ENCODE results near the gene MAGEA4. TPM values are rescaled to one million over a fixed set of nuclear protein-coding genes. Genes with fewer than 3 reads are reported as not detected.

Gene MAGEA4
- total RNA-seq, 2 donors from 2014 or later: not detected

DNA sequence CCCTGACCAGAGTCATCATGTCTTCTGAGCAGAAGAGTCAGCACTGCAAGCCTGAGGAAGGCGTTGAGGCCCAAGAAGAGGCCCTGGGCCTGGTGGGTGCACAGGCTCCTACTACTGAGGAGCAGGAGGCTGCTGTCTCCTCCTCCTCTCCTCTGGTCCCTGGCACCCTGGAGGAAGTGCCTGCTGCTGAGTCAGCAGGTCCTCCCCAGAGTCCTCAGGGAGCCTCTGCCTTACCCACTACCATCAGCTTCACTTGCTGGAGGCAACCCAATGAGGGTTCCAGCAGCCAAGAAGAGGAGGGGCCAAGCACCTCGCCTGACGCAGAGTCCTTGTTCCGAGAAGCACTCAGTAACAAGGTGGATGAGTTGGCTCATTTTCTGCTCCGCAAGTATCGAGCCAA, 11.0 kb downstream of the MAGEA4 start:
- no peaks in the 10 kb centered on the region for H3K36me3 Mint-ChIP-seq (ENCODE audit: low read depth)
- WGBS, 2 experiments (ENCODE audit: insufficient coverage in 1 of 2, insufficient read length in 1 of 2): 80 to 93% methylated on average over 1 to 6 of the region's 6 CpGs
- no peak overlapping the region for H3K4me3 ChIP-seq (ENCODE audit: low read length)
- H3K4me1 ChIP-seq (ENCODE audit: control insufficient read depth, insufficient read depth, low read length): no peaks in the 10 kb centered on the region
- H3K27me3 ChIP-seq (ENCODE audit: control insufficient read depth, insufficient read depth, low read length, poor library complexity, severe bottlenecking): no peaks in the 10 kb centered on the region
- no peaks in the 10 kb centered on the region for H3K27me3 Mint-ChIP-seq (ENCODE audit: insufficient read depth)
- peaks cover 62% of the 10 kb centered on the region for H3K9me3 Mint-ChIP-seq
- DNase-seq: no peak
- H3K4me3 Mint-ChIP-seq: no peak overlapping the region
- H3K36me3 ChIP-seq (ENCODE audit: control insufficient read depth, insufficient read depth, low read length): no peaks in the 10 kb centered on the region
- H3K9ac ChIP-seq (ENCODE audit: extremely low read depth, low read length, poor library complexity, severe bottlenecking): no peak overlapping the region
- H3K9me3 ChIP-seq (ENCODE audit: control insufficient read depth, low read length): no peaks in the 10 kb centered on the region
- H3K27ac Mint-ChIP-seq: no peak overlapping the region
- TF ChIP-seq CTCF (conservative IDR thresholded peaks at IDR 0.05): no peak
- no peak overlapping the region for H3K27ac ChIP-seq (ENCODE audit: low read depth, low read length)
- H3K4me1 Mint-ChIP-seq: no peaks in the 10 kb centered on the region

DNA sequence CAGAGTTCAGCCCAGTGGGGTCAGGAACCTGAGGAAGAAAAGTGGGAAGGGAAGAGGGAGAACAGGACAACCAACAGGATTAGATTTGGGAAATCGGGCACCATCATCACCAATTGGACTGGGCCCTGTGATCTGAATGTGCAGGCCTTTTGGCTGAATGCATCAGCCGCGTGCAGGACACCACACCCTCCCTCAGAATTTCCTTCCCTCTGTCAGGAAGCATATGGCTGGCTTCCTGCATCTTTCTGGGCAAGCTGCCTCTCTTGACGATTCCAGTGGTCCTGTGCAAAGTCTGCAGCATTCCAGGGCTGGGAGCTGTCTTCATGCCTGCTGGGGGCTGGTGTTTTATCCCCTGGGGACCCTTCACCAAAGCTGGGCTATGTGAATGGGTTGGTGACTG, 16.4 kb downstream of the MAGEA4 start:
- Histone ChIP-seq H3K9ac (ENCODE audit: extremely low read depth, low read length, poor library complexity, severe bottlenecking) (no peak overlapping the region), H3K4me1 (ENCODE audit: control insufficient read depth, insufficient read depth, low read length) (no peaks in the 10 kb centered on the region), H3K27ac (ENCODE audit: low read depth, low read length) (no peak overlapping the region), H3K27me3 (ENCODE audit: control insufficient read depth, insufficient read depth, low read length, poor library complexity, severe bottlenecking) (no peaks in the 10 kb centered on the region), H3K4me3 (ENCODE audit: low read length) (no peak overlapping the region), H3K9me3 (ENCODE audit: control insufficient read depth, low read length) (no peaks in the 10 kb centered on the region), H3K36me3 (ENCODE audit: control insufficient read depth, insufficient read depth, low read length) (no peaks in the 10 kb centered on the region)
- DNase-seq: no peak
- Mint-ChIP-seq H3K9me3 (peaks cover 39% of the 10 kb centered on the region), H3K36me3 (ENCODE audit: low read depth) (no peaks in the 10 kb centered on the region), H3K27ac (no peak overlapping the region), H3K27me3 (ENCODE audit: insufficient read depth) (no peaks in the 10 kb centered on the region), H3K4me3 (no peak overlapping the region), H3K4me1 (no peaks in the 10 kb centered on the region)
- 97% methylated on average over 4 of the region's 4 CpGs; no CpG with 5 or more reads in 1 of the 2 experiments for WGBS, 2 experiments (ENCODE audit: insufficient coverage in 1 of 2, insufficient read length in 1 of 2)
- no peak for TF ChIP-seq CTCF (conservative IDR thresholded peaks at IDR 0.05)

GRCh38 chrX:151935358-151935757, 22.7 kb downstream of the MAGEA4 start:
- H3K36me3 ChIP-seq (ENCODE audit: control insufficient read depth, insufficient read depth, low read length): no peaks in the 10 kb centered on the region
- Mint-ChIP-seq H3K9me3 (peaks cover 29% of the 10 kb centered on the region), H3K27ac (no peak overlapping the region), H3K4me1 (no peaks in the 10 kb centered on the region), H3K27me3 (ENCODE audit: insufficient read depth) (no peaks in the 10 kb centered on the region), H3K36me3 (ENCODE audit: low read depth) (no peaks in the 10 kb centered on the region), H3K4me3 (no peak overlapping the region)
- no peak overlapping the region for H3K4me3 ChIP-seq (ENCODE audit: low read length)
- no peak overlapping the region for H3K27ac ChIP-seq (ENCODE audit: low read depth, low read length)
- WGBS, 2 experiments (ENCODE audit: insufficient coverage in 1 of 2, insufficient read length in 1 of 2): no CpG with 5 or more reads among the region's 1 CpG
- no peak for DNase-seq
- TF ChIP-seq CTCF (conservative IDR thresholded peaks at IDR 0.05): no peak
- H3K4me1 ChIP-seq (ENCODE audit: control insufficient read depth, insufficient read depth, low read length): no peaks in the 10 kb centered on the region
- H3K9me3 ChIP-seq (ENCODE audit: control insufficient read depth, low read length): no peaks in the 10 kb centered on the region
- H3K27me3 ChIP-seq (ENCODE audit: control insufficient read depth, insufficient read depth, low read length, poor library complexity, severe bottlenecking): no peaks in the 10 kb centered on the region
- no peak overlapping the region for H3K9ac ChIP-seq (ENCODE audit: extremely low read depth, low read length, poor library complexity, severe bottlenecking)

Measured in endodermal cell (in vitro differentiated cells).